ENCODE data around the gene AMZ2.

Gene AMZ2

GRCh38 chr17:68304706-68305105, 56.9 kb downstream of the AMZ2 start:
- Histone ChIP-seq H3K27ac (no peak overlapping the region), H3K36me3 (no peaks in the 10 kb centered on the region), H3K9me3 (no peaks in the 10 kb centered on the region), H3K4me1 (no peaks in the 10 kb centered on the region), H3K4me3 (no peak overlapping the region), H3K27me3 (no peaks in the 10 kb centered on the region)
- no peak for DNase-seq
- no peak for TF ChIP-seq CTCF (IDR thresholded peaks at IDR 0.05)
- intact Hi-C loops (cut with DNase I; ENCODE audit: low total_unique reads), result no loop called here

DNA sequence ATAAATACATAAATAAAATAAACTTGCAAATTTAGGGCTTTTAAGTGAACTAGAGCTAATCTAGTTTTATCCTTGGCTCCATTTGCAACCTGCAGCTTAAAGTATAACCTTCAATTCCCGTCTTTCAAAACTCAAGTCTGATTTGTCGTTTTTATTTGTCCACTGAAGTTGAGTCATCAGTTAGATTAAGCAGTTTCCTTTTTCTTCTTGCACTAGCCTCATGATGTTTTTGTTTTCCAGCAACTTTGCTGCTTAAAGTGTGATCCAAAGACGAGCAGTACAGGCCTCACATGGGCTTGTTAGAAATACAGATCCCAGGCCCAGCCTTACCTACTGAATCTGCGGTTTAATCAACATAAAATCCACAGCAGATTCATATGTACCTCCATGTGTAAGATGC, 57.3 kb downstream of the AMZ2 start:
- Histone ChIP-seq H3K27me3 (no peaks in the 10 kb centered on the region), H3K9me3 (no peaks in the 10 kb centered on the region), H3K4me3 (no peak overlapping the region), H3K27ac (no peak overlapping the region), H3K36me3 (no peaks in the 10 kb centered on the region), H3K4me1 (no peaks in the 10 kb centered on the region)
- intact Hi-C loops (cut with DNase I; ENCODE audit: low total_unique reads), result no loop called here
- no peak for DNase-seq
- TF ChIP-seq CTCF (IDR thresholded peaks at IDR 0.05), result no peak
